ENCODE results near the gene KYAT1.

KYAT1 gene

DNA sequence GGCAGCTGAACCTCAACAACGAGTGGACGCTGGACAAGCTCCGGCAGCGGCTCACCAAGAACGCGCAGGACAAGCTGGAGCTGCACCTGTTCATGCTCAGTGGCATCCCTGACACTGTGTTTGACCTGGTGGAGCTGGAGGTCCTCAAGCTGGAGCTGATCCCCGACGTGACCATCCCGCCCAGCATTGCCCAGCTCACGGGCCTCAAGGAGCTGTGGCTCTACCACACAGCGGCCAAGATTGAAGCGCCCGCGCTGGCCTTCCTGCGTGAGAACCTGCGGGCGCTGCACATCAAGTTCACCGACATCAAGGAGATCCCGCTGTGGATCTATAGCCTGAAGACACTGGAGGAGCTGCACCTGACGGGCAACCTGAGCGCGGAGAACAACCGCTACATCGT lies 26.6 kb upstream of the KYAT1 start:
- no peak for DNase-seq (ENCODE audit: low spot score)

DNA sequence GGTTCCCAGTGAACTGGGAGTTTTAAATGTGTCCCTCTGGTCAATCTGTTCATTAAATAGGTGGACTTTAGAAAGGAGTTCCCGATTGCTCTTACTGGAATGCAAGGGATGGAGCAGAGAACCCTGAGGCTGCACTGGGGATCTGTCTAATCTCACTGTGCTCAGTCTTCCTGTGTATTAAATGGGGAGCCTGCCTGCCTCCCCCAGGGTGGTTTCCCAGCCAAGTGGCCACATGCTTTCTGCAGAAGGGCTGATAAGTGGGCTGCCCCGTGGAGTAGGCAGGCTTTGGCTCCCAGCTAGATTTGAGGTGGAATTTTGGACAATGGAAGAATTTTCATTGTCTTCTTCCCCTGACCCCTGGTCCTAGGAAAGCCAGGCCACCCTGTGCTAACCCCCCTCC lies 25.0 kb upstream of the KYAT1 start:
- no peak for DNase-seq (ENCODE audit: low spot score)

DNA sequence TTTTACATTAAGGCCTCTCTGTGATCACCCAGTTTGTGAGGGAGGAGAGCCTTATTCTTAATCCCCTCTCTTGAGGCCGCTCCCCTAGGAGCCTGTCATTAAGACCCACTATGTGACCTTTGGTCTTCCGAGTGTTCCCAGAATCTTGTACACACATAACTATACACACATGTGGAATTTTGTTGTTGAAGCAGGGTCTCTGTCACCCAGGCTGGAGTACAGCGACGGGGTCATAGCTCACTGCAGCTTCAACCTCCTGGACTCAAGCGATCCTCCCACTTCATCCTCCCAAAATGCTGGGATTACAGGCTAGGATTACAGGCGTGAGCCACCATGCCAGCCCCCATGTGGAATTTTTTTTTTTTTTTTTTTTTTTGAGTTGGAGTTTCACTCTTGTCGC lies 24.2 kb upstream of the KYAT1 start:
- DNase-seq (ENCODE audit: low spot score) = no peak

DNA sequence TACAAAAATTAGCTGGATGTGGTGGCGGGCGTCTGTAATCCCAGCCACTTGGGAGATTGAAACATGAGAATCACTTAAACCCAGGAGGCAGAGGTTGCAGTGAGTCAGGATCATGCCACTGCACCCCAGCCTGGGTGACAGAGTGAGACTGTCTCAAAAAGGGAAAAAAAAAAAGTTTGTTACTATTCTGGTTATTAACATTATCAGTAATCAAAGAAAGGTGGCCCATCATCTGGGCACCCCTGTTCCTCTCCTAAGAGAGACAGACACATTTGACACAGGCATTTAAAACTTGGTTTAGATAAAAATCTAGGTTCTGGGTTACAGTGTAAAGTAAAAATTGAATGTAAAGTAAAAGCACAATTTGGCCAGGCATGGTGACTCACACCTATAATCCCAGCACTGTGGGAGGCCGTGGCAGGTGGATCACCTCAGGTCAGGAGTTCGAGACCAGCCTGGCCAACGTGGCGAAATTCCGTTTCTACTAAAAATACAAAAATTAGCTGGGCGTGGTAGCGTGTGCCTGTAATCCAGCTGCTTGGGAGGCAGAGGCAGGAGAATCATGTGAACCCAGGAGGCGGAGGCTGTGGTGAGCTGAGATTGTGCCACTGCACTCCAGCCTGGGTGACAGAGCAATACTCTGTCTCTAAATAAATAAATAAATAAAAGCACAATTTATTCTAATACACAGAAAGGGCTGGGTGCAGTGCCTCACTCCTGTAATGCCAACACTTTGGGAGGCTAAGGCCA lies 22.3 kb upstream of the KYAT1 start:
- DNase-seq (ENCODE audit: low spot score) = no peak

DNA sequence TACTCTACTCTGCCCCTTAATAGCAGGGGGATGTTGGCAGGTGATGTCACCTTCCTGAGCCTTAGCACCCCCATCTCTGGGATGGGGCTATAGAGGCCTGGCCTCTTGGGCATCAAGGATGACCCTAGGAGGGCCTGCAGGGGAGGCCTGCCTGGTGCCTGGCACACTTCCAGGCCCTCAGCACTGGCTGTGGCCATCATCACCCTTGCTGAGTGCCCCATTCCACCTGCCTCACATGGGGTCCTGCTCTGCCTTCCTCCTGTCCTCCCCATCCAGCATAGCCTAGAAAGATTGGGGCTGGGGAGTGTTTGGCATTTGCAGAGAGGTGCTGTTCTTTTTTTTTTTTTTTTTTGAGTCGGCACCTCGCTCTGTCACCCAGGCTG lies 21.3 kb upstream of the KYAT1 start:
- no peak for DNase-seq (ENCODE audit: low spot score)

DNA sequence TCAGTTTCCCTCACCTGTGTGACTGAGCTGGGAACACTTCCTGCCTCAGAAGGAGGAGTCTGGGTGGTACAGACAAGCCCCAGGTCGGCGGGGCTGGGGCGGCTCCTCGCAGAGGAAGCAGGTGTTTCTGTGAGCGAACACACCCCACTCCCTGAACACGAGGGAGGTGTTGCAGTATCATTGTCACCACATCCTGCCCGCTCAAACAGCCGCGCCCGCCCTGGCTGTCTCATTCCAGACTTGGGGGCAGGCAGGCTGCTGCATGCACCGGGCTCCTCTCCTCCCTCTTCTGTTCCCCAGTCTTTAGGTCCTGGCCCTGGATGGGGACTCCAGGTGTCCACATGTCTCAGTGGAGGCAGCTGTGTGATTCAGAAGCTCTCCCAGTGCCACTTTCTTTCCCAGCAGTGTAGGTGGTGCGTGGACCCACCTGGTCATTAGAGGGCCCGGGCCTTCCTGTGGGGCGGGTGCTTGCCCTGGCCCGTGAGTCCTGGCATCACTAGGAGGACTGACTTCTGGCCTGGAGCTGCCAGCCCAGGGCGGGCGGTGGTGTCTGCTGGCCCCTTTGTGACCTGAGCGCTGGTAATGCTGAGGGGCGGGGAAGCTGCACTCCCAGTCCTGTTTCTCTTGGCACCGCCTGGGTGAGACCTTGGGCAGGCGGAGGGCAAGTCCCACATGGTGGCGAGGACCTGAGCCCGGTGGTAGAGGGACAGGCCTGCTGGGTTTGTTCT lies 20.8 kb upstream of the KYAT1 start:
- DNase-seq (ENCODE audit: low spot score) = no peak

DNA sequence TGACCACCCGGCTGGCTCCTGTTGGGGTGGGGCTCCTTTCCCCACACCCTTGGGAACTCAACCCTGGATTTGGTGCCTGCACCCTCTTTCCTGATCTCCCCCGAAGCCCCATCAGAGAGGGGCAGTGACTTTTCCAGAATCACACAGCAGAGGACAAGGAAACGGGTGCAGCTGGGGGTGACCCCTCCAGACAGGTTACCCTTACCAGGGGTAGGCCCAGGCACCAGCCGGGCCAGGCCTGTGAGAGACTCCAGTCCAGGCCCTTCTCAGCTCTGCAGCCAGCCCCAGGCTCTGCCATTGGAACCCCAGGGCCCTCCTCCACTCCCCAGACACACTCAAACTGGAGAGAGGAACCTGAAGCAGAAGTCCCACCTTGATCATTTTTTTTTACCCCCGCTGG lies 20.1 kb upstream of the KYAT1 start:
- DNase-seq (ENCODE audit: low spot score) = no peak

DNA sequence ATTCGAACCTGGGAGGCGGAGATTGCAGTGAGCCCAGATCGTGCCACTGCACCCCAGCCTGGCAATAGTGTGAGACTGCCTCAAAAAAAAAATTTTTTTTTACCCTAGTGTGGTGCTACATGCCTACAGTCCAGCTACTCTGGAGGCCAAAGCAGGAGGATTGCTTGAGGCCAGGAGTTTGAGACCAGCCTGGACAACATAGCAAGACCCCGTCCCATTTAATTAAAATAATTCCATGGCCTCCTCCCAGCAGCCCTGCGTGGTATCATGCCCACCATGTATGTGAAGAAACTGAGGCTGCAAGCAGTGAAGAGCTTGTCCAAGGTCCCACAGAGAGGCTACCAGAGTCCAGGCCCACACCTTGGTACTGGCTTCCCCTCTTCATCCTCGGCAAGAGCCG lies 19.6 kb upstream of the KYAT1 start:
- no peak for DNase-seq (ENCODE audit: low spot score)

DNA sequence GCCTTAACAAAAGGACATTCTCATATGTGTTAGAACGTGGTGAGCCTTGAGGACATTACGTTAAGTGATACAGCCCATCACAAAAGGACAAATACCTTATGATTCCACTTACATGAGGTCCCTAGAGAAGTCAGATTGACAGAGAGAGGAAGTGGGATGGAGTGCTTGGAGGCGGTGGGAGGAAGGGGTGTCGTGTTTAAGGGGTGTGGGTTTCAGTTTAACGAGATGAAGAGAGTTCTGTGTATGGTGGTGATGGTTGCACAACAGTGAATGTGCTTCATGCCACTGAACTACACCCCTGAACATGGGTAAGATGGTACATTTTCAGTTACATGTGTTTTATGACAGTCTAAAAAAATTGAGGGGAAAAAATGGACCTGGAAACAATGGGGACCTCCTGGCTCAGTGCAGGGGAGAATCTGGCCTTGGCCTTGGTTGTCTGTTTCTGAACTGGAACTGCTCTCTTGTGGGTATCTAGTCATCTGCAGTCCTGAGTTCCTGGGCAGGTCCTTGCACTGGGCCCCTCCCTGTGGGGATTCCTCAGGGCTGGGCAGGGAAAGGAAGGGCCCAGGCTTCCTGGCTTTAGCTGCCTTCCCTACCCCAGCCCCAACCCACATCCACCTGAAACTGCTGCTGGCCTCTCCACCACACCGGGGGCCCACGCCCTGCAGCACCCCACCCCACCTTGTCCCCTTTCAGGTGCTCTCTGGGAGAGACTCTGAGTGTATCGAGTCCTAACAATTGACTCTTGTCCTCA lies 18.0 kb upstream of the KYAT1 start:
- DNase-seq (ENCODE audit: low spot score) = no peak

DNA sequence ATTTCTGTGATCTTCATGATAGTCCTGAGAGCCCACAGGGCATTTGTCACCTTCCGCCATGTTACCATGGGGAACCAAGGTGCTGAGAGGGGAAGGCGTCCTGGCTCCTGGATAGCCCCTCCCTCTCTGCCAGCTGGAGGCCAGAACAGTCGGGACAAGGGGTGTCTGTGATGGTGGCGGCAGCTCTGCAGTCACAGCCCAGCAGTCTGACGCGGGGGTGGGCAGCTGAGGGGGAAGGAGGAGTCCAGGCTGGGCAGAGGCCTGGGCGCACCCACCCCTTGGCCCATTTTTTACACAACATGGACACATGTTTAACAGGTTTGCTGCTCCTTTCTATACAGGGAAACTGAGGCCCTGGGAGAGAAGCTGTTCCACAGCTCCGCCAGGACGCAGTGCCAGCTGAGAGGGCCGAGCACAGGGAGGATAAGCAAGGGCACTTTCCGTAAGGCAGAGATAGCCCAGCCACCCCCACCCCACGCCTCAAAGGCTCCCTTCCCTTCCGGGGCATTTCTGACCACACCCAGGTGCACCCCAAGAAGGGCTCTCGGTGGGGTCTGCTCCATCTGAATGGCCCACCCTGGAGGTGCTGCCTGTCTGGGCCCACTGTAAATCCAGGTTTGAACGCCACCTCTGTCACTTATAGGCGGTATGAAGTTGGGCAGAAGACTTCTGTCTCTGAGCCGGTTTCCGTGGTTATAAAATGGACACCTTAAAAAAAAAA lies 17.3 kb upstream of the KYAT1 start:
- no peak for DNase-seq (ENCODE audit: low spot score)

DNA sequence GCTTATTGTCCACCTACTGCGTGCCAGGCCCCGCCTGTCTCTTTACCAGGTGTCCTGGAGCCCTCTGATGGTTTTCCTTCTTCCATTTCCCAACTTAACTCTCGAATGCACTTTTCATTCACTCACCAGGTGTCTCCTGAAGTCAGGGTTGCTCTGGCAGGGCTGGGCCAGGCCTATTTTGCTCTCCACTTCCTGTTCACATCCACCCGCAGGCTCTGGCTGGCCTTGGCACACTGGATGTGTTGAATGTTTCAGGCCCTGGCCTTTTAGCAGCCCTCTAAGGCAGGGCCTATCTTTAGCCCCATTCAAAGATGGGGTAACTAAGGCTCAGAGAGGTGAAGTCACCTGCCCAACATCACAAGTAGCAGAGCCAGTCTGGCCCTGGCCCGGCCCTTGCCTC lies 16.6 kb upstream of the KYAT1 start:
- no peak for DNase-seq (ENCODE audit: low spot score)

DNA sequence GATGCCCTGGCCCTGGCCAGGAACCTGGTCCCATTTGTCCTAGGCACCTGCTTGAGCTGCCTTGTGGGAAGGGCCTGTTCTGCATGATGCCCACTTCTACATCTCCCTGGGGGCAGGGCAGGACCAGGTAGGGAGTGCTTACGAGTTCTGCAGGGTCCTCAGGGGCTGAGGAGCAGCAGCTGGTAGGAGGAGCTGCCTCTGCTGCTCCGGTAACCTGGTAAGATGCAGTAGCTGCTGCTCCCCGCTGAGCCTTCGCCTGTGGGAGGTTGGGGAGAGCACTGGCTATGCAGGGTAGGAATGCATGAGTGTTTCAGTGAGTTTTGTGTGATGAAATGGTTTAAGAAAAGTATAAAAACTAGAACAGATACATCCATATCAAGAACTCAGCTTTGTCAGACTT lies 13.8 kb upstream of the KYAT1 start:
- no peak for DNase-seq (ENCODE audit: low spot score)

DNA sequence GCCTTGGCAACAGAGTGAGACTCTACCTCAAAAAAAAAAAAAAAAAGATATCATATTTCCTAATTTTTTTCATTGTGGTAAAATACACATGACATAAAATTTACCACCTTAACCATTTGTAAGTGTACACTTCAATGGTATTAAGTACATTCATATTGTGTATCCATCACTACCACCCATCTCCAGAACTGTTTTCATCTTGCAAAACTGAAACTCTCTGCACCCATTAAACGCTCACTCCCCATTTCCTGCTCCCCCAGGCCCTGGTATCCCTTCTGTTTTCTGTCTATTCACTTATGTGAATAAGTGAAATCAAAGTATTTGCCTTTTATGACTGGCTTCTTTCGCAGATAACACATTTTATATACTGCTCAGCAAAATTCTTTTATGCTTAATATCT lies 13.0 kb upstream of the KYAT1 start:
- DNase-seq (ENCODE audit: low spot score) = no peak

DNA sequence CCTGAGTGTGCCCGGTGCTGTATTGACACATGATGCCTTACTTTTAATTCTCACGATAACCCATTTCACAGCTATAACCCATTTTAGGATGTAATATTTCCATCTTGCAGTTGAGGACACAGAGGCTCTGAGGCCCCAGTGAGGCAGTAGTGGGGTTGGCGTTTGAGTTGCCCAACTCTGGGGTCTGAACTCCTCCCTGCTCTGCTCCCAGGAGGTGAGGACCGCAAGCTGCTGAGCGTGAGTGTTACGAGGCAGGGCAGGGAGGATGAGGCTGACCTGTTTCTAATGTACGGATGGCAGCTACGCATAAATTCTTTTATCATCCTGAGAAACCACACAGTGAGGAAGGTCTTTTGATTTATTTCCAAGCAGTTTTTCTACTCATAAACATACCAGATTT lies 11.6 kb upstream of the KYAT1 start:
- DNase-seq (ENCODE audit: low spot score) = no peak

DNA sequence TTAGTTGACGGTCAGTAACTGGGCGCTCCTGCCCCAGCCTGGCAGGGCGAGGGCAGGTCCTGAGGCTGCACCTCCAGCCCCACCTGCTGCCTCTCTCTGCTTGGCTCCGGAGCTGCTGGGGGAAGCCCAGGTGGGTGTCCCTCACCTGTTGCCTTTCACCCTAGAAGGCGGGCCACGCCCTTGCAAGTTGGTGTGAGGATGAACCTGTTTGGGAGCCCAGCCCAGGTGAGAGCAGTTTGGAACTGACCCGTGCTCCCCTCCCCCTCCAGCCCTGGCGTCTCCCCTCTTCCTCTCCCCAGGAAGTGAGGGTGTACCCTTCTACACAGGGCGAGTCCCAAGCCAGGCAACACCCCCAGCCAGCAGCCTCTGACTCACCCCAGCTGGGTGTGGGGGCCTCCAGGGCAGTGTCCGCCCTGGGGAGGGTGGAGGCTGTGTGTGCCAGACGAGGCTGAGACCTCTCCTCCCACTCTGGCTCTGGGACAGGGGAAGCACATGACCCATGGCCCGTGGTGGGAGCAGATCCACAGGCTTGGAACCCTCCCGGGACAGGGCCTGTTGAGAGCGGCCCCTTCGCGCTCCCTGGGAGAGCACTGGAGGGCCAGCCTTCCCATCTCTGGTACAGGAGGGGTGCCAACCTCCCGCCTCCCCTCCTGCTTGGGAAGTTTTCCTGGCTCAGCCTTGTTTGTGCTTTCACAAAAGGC lies 10.6 kb upstream of the KYAT1 start:
- DNase-seq (ENCODE audit: low spot score) = peak; percentile 97

DNA sequence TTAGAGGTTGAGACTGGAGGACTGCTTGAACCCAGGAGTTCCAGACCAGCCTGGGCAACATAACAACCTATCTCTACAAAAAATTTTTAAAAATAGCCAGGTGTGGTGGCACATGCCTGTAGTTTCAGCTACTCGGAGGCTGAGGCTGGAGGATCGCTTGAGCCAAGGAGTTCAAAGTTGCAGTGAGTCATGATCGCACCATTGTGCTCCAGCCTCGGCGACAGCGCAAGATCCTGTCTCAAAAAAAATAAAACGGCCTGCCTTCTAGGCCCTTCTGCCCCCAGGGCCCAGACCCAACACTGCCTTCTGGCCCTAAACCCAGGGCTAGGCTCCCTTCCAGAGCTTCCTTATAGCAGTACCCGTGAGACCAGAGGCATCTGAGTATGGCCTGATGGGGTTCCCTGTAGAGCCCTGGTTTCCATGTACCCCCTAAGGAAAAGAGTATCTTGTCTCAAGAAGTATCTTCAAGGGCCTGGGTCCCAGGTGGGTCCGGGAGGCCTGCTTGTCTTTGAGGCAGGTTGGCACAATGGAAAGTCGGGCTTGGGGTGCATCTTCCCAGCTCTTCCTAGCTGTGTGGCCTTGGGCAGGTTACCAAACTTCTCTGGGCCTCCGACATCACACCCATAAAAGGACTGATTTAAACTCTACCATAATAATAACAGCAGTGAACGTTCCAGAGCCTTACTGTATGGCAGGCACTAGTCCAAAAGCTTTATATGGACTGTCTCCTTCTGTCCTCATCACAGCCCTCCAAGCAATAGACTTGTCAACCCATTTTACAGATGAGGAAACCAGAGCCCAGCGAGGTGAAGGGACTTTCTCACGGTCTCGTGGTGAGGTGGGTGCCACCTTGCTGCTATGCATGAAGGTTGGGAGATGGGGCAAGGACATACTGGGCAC lies 9.8 kb upstream of the KYAT1 start:
- DNase-seq (ENCODE audit: low spot score) = no peak

DNA sequence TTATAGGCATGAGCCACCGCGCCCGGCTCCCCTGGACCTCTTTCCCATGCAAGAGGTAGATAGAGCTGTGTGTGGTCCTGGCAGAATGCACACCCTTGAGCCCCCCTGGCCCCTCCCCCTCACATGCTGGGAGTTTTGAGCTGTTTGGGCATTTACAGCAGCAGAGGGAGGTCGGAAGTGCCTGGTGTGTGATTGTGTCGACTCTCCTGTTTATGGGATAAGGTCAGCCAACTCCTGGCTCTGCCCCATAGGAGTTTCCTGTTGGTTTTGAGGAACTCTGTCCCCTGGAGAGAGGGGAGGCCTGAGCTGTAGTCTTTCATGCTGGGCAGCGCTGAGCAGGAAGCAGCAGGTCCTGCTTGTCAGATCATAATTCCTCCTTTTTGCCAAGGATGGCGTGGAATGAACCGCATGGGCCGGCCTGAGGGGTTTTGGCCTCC lies 6.2 kb upstream of the KYAT1 start:
- DNase-seq (ENCODE audit: low spot score) = no peak

DNA sequence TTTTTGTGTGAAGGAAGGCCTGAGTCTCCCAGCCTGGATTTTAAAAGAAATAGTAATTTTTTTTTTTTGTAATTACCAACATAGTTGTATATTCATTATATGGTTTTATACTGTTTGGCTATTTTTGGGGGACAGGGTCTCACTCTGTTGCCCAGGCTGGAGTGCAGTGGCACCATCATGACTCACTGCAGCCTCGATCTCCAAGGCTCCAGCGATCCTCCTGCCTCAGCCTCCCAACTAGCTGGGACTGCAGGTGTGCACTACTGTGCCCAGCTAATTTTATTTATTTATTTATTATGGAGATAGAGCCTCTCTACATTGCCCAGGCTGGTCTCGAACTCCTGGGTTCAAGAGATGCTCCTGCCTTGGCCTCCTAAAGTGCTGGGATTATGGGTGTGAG lies 5.3 kb upstream of the KYAT1 start:
- DNase-seq (ENCODE audit: low spot score) = no peak

DNA sequence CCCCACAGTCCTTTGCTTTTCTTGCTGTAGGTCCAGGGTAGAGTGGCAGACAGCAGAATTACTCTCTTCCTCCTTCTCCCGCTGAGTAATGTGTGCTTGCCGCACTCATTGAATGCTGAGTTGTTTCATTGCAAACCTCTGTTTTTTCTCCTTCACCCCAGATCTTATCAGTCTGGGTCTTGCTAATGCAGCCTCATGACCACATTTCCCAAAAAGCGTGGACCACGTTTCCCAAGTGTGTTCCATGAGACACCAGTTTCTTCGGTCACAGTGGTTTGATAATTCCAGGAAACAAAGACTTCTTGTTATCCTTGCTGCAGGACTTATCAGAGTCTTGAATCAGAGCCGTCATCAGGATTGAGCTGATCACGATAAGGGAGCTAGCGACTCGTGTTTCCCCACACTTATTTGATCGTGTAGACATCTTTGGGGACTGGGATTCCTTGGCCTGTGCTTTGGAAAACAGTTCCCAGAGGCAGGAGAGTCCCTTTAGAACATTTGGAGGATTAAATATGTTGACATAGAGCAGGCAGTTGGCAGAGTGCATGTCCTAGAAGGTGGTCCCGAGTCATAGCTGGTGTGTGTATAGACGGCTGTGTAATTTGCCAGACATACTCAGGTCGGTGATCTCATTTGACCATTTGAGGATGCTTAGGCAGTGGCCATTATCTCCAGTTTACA lies 4.6 kb upstream of the KYAT1 start:
- no peak for DNase-seq (ENCODE audit: low spot score)

DNA sequence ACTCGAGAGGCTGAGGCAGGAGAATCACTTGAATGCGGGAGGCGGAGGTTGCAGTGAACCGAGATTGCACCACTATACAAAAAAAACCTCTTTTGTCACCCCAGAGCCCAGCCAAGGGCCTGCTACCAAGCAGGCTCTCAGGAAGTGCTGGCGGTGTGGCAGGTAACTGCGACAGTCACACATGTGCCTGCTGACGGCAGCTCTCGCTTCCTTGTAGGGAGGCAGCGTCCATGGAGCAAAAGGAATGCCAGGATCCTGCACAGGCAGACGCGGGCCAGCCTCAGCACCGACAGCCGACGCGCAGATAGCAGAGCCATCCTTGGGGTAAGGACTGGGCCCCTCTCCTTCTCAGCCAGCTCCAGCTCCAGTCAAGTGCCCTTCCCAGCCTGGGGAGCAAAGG lies 4.0 kb upstream of the KYAT1 start:
- no peak for DNase-seq (ENCODE audit: low spot score)
